ENCODE measurements around the gene IP6K1. TPM values are rescaled to one million over a fixed set of nuclear protein-coding genes. Genes with fewer than 3 reads are reported as not detected.
"Not testable (repeated sequence)": the region's sequence is repeated elsewhere in the genome, so short reads cannot be mapped to it uniquely, and the experiment has no call there.

The IP6K1 gene
- total RNA-seq, 2 donors from 2014 or later = 54.1 to 56.4 TPM

- H3K36me3 Mint-ChIP-seq (ENCODE audit: low read depth) = peaks cover 2% of the 10 kb centered on the region
- no peak for ATAC-seq
Observed at GRCh38 chr3:49702672-49703071, 83.7 kb downstream of the IP6K1 start.

DNA sequence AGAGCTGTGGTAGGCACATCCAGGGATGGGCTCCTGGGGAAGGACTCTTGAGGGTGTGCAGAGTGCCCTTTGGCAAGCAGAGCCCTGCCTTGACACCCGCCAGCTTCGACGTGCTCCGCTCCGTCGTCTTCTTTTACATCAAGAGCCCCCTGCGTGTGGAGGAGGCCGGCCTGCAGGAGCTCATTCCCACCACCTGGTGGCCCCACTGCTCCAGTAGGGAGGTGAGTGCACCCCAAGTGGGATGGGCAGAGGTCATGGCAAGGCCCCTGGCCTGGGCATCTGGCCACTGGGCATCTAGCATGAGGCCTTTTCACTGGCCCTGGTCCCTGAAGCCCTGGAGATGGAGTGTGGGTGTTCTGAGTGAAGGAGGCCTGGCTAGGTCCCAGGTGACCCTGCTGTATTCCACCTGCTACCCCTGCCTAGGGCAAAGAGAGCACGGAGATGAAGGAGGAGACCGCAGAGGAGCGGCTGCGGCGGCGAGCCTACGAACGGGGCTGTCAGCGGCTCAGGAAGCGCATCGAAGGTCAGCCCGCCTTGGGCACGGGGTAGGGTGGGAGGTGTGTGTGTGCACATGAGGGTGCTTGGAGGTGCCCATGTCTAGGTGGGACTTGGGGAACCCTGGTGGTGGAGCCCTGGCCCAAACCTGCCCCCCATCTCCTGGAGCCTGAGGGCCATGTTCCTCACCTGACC, 84.8 kb downstream of the IP6K1 start:
- Mint-ChIP-seq H3K4me1 (peaks cover 7% of the 10 kb centered on the region), H3K27ac (no peak overlapping the region), H3K4me3 (no peak overlapping the region), H3K27me3 (no peaks in the 10 kb centered on the region), H3K36me3 (ENCODE audit: low read depth) (no peaks in the 10 kb centered on the region)
- ATAC-seq (no peak), DNase-seq (no peak)
- H3K9me3 ChIP-seq (ENCODE audit: control insufficient read depth, low read length, poor library complexity, severe bottlenecking) = no peaks in the 10 kb centered on the region

More at GRCh38 chr3:49702672-49703071, 83.7 kb downstream of the IP6K1 start:
- peaks cover 12% of the 10 kb centered on the region for H3K4me1 Mint-ChIP-seq
- no peak overlapping the region for H3K4me3 Mint-ChIP-seq
- no peaks in the 10 kb centered on the region for H3K27me3 Mint-ChIP-seq
- H3K9me3 ChIP-seq (ENCODE audit: control insufficient read depth, low read length, poor library complexity, severe bottlenecking) = no peaks in the 10 kb centered on the region
- DNase-seq = no peak
- H3K27ac Mint-ChIP-seq = no peak overlapping the region

DNA sequence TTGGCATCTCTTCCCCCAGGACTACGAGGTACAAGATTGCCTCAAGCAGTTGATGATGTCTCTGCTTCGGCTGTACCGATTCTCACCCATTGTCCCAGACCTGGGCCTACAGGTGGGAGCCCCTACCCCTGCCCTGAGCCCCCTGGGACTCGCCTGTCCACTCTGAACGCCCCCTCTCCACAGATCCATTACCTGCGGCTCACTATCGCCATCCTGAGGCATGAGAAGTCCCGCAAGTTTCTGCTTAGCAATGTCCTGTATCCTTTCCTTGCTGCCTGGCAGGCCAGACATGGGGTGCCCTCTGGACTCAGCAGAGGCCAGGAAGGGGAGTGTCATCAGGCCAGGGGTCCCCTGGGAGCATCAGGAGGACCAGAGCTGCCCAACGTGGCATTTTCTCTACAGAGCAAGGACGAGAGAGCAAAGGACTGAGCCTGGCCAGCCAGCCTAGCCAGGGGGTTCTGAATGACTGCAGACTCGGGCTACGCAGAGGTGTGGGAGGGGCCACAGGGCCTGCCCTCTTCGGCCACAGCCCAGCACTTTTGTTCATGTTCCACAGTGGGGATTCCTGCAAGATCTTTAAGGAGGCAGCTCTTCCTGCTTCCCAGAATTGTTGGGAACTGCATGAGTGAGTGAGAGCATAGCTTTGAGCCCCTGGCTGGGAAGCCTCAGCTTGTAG, 85.8 kb downstream of the IP6K1 start:
- no peak for ATAC-seq
- no peak overlapping the region for H3K27ac Mint-ChIP-seq
- no peaks in the 10 kb centered on the region for H3K9me3 ChIP-seq (ENCODE audit: control insufficient read depth, low read length, poor library complexity, severe bottlenecking)
- H3K27me3 Mint-ChIP-seq = no peaks in the 10 kb centered on the region
- no peak overlapping the region for H3K4me3 Mint-ChIP-seq
- no peak for DNase-seq
- H3K36me3 Mint-ChIP-seq (ENCODE audit: low read depth) = no peaks in the 10 kb centered on the region
- peaks cover 7% of the 10 kb centered on the region for H3K4me1 Mint-ChIP-seq

DNA sequence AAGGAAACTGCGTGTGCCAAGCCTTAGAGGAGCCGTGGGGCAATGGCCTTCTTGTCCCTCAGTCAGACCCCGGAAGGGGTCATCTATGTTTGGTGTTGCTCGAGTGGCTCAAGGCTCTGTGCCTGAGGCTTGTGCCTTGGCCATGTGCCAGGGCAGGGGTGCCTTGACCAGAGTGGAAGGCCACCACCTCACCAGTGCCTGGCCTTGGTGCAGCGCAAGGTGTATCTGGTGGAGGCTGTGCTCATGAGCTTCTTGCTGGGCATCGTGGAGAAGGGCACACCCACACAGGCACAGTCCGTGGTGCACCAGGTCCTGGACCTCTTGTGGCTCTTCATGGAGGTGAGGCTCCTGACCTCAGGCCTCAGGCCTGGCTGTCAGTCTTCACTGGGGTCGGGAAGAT, 86.3 kb downstream of the IP6K1 start:
- H3K27ac Mint-ChIP-seq = no peak overlapping the region
- no peaks in the 10 kb centered on the region for H3K9me3 ChIP-seq (ENCODE audit: control insufficient read depth, low read length, poor library complexity, severe bottlenecking)
- peaks cover 7% of the 10 kb centered on the region for H3K4me1 Mint-ChIP-seq
- no peak for ATAC-seq
- no peaks in the 10 kb centered on the region for H3K36me3 Mint-ChIP-seq (ENCODE audit: low read depth)
- DNase-seq = no peak
- no peak overlapping the region for H3K4me3 Mint-ChIP-seq
- no peaks in the 10 kb centered on the region for H3K27me3 Mint-ChIP-seq

DNA sequence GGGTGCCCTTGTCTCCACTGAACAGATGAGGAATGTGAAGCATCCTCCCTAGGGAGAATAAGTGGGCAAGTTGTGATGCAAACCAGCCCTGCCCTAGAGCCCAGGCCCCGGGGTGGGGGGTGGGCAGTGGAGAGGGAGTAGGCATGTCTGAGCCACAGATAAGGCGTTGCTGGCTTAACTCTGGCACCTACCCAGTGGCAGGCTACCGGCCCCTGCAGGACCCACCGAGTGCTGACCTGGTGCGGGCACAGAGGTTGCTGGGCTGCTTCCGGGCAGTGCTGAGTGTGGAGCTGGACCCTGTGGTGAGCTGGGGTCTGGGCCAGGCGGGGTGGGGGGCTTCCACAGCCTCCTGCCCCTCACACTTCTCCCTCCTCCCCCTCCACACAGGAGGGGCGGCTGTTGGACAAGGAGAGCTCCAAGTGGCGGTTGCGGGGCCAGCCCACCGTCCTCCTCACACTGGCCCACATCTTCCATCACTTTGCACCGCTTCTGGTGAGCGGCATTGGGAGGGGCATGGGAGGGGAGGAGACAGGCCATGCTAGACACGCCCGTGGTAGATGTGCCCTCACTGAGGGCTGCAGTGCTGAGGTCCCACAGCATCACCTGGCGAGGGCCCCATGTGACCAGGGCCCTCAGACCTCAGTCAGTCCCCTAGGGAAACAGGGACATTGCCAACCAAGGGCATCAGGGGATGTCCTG, 86.9 kb downstream of the IP6K1 start:
- H3K27ac Mint-ChIP-seq = no peak overlapping the region
- no peak overlapping the region for H3K4me3 Mint-ChIP-seq
- peaks cover 7% of the 10 kb centered on the region for H3K4me1 Mint-ChIP-seq
- H3K9me3 ChIP-seq (ENCODE audit: control insufficient read depth, low read length, poor library complexity, severe bottlenecking) = no peaks in the 10 kb centered on the region
- DNase-seq (no peak), ATAC-seq (no peak)
- no peaks in the 10 kb centered on the region for H3K36me3 Mint-ChIP-seq (ENCODE audit: low read depth)
- H3K27me3 Mint-ChIP-seq = no peaks in the 10 kb centered on the region

- H3K4me1 Mint-ChIP-seq; H3K27me3 Mint-ChIP-seq; H3K27ac Mint-ChIP-seq; H3K4me3 Mint-ChIP-seq; DNase-seq; H3K36me3 Mint-ChIP-seq (ENCODE audit: low read depth); H3K9me3 ChIP-seq (ENCODE audit: control insufficient read depth, low read length, poor library complexity, severe bottlenecking); ATAC-seq: not testable (repeated sequence)
Observed at GRCh38 chr3:49695350-49696015, 90.9 kb downstream of the IP6K1 start.

DNA sequence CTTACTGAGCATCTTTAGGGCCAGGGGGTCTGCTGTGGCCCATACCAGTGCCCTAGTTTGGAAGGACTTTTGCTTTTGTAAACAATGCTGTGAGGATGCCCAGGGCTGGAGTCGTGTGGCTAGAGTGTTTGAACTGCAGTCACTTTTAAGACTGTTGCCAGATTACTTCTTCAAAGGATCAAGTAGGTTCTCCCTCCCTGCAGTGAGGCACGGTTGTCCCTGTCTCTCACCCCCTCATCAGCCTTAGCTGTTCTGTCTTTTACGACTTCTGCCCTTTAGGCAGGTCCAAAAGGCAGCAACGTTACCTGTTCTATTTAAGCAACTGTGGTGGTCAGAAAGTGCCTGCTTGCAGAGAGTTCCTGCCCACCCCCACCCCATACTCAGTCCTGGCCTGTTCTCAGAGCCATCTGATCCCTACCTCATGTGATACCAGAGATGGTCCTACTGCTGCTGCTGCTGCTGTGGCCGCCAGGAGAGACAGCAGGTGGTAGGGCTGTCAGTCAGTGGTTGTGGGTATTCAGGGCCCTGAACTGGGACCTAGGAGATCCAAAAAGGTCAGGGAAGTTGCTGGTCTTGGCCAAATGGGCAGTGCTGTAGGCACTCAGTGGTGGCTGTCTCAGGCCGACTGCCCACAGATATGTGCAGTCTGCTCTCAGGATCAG, 91.8 kb downstream of the IP6K1 start:
- not testable (repeated sequence) for H3K27ac Mint-ChIP-seq, ATAC-seq, H3K4me3 Mint-ChIP-seq

GRCh38 chr3:49691481-49691880, 94.9 kb downstream of the IP6K1 start:
- H3K36me3 Mint-ChIP-seq (ENCODE audit: low read depth); ATAC-seq; H3K27me3 Mint-ChIP-seq; H3K9me3 ChIP-seq (ENCODE audit: control insufficient read depth, low read length, poor library complexity, severe bottlenecking); DNase-seq; H3K4me3 Mint-ChIP-seq; H3K27ac Mint-ChIP-seq: not testable (repeated sequence)
- peaks cover 24% of the 10 kb centered on the region for H3K4me1 Mint-ChIP-seq

More for the DNA sequence above, 91.8 kb downstream of the IP6K1 start:
- not testable (repeated sequence) for H3K27me3 Mint-ChIP-seq; H3K36me3 Mint-ChIP-seq (ENCODE audit: low read depth); DNase-seq; H3K9me3 ChIP-seq (ENCODE audit: control insufficient read depth, low read length, poor library complexity, severe bottlenecking)
- H3K4me1 Mint-ChIP-seq = peaks cover 15% of the 10 kb centered on the region

- H3K27ac Mint-ChIP-seq; H3K9me3 ChIP-seq (ENCODE audit: control insufficient read depth, low read length, poor library complexity, severe bottlenecking); H3K27me3 Mint-ChIP-seq; DNase-seq; H3K36me3 Mint-ChIP-seq (ENCODE audit: low read depth); ATAC-seq: not testable (repeated sequence)
- Mint-ChIP-seq H3K4me1 (peaks cover 24% of the 10 kb centered on the region), H3K4me3 (peak overlapping the region; percentile 98)
Observed at GRCh38 chr3:49690856-49691255, 95.5 kb downstream of the IP6K1 start.

DNA sequence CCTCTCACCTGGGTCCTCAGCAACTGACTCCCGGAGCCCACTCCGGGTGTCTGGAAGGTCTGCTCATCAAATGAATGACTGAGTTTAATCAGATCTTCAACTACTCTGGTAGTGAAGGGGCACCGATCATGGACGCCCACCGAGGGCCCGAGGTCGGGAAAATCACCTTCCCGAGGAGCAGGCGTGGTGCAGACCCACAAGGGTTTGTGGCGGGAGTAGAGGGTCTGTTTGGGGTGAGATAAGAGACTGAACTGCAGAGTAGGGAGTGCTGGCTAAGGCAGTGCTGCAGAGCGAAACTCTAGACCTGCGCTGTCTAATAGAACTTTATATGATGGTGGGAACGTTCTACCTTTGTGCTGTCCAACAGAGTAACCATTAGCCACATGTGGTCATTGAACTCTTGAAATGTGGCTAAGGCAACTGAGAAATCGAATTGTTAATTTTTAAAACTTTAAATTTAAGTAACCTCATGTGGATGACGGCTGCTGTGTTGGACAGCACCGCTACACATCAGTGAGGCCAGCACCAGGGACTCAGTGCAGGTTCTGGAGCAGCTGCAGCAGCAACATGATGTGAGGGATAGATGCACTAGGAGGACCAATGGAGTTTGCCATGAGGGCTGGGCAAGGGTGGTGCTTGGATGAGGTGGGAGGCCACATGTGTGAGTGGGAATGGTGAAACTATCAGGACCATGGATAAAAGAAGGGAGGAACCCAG, 96.3 kb downstream of the IP6K1 start:
- not testable (repeated sequence) for H3K36me3 Mint-ChIP-seq (ENCODE audit: low read depth); DNase-seq; H3K27me3 Mint-ChIP-seq; ATAC-seq; H3K9me3 ChIP-seq (ENCODE audit: control insufficient read depth, low read length, poor library complexity, severe bottlenecking)
- peak overlapping the region; percentile 98 for H3K4me3 Mint-ChIP-seq
- H3K4me1 Mint-ChIP-seq = peaks cover 26% of the 10 kb centered on the region
- H3K27ac Mint-ChIP-seq = peak overlapping the region; percentile 98

GRCh38 chr3:49689046-49689907, 97.1 kb downstream of the IP6K1 start, which contains the start of the genes MST1 and RNF123:
MST1 (minus strand) TSS chr3:49689474; CDS start chr3:49688691, 783 bp downstream.
RNF123 (plus strand) TSS chr3:49689557; CDS start chr3:49691166, 1,609 bp downstream.
- Mint-ChIP-seq H3K27ac (peak within 1 kb of the TSS; percentile 98), H3K27me3 (peaks cover 5% of the 10 kb centered on the region), H3K4me3 (peak within 1 kb of the TSS; percentile 98), H3K36me3 (ENCODE audit: low read depth) (no peaks in the 10 kb centered on the region), H3K4me1 (peaks cover 26% of the 10 kb centered on the region)
- DNase-seq (peak; percentile 89 to 92 (median 90)), ATAC-seq (peak; percentile 86)
- H3K9me3 ChIP-seq (ENCODE audit: control insufficient read depth, low read length, poor library complexity, severe bottlenecking) = no peaks in the 10 kb centered on the region

Data from T-helper 17 cell (primary cell).